ENCODE data around the gene SNX3.

- TF ChIP-seq CTCF (IDR thresholded peaks at IDR 0.05), result no peak
- no peak for TF ChIP-seq POLR2A (IDR thresholded peaks at IDR 0.05)
- no peak for TF ChIP-seq EP300 (IDR thresholded peaks at IDR 0.05)
Observed at GRCh38 chr6:108302386-108302785, 41.5 kb upstream of the SNX3 start.

Data from tibial nerve (tissue), 4 donors.